ENCODE results near the gene UROC1. TPM values are rescaled to one million over a fixed set of nuclear protein-coding genes. Genes with fewer than 3 reads are reported as not detected.

Gene UROC1
- total RNA-seq, 1 experiment from 2014 or later: not detected

- no peak overlapping the region for H3K27ac ChIP-seq (ENCODE audit: low read depth, low read length)
- H3K27me3 ChIP-seq (ENCODE audit: insufficient read depth, low read length): no peaks in the 10 kb centered on the region
- no peaks in the 10 kb centered on the region for H4K20me1 ChIP-seq (ENCODE audit: insufficient read depth)
- no peak overlapping the region for H3K4me3 ChIP-seq (replicated peaks in 1 of 2; ENCODE audit: low read depth in 1 of 2, low read length in 2 of 2)
- no peaks in the 10 kb centered on the region for H3K36me3 ChIP-seq (ENCODE audit: control insufficient read depth in 1 of 2, insufficient read depth in 2 of 2, low read length in 2 of 2)
- no peak overlapping the region for H3K9ac ChIP-seq (ENCODE audit: low read length)
- ATAC-seq (no peak), DNase-seq (ENCODE audit: low read depth, low spot score) (no peak)
- intact Hi-C loops (cut with micrococcal nuclease): no loop called here
- no peaks in the 10 kb centered on the region for H3K4me1 ChIP-seq (ENCODE audit: control insufficient read depth in 1 of 2, insufficient read depth in 2 of 2, low read length in 2 of 2)
- H3K9me2 ChIP-seq (ENCODE audit: insufficient read depth): no peaks in the 10 kb centered on the region
- H3K4me2 ChIP-seq (ENCODE audit: low read length): no peak overlapping the region
- ChIA-PET RAD21 (ENCODE audit: low non-redundant PET in 1 of 2, low total read pairs in 2 of 2, uncharacterized antibody in 2 of 2, unreplicated experiment in 2 of 2) (no interaction called here), CTCF (no interaction called here), POLR2A (no interaction called here)
- no peaks in the 10 kb centered on the region for H3K79me2 ChIP-seq (ENCODE audit: insufficient read depth, low read length)
- TF ChIP-seq EGR1 (IDR thresholded peaks at IDR 0.05; ENCODE audit: low read depth): no peak
- no peak for TF ChIP-seq CTCF (IDR thresholded peaks at IDR 0.05 in 2 of 3, conservative IDR thresholded peaks at IDR 0.05 in 1 of 3; ENCODE audit: borderline replicate concordance in 1 of 3, insufficient read depth in 1 of 3, low read depth in 2 of 3, low read length in 2 of 3)
- no peak for TF ChIP-seq POLR2A (IDR thresholded peaks at IDR 0.05; ENCODE audit: borderline replicate concordance, extremely low read depth, insufficient read depth, insufficient read length)
- no peak for TF ChIP-seq RAD21 (IDR thresholded peaks at IDR 0.05; ENCODE audit: low read depth)
- no peak for TF ChIP-seq YY1 (IDR thresholded peaks at IDR 0.05; ENCODE audit: extremely low read depth, insufficient replicate concordance, low read depth, low read length)
- no peak for TF ChIP-seq CEBPB (IDR thresholded peaks at IDR 0.05; ENCODE audit: low read depth)
- no peak for TF ChIP-seq JUND (IDR thresholded peaks at IDR 0.05)
- TF ChIP-seq ATF3 (IDR thresholded peaks at IDR 0.05): no peak
- TF ChIP-seq SRF (IDR thresholded peaks at IDR 0.05; ENCODE audit: low read depth): no peak
- no peak for TF ChIP-seq SIN3A (IDR thresholded peaks at IDR 0.05; ENCODE audit: low read depth)
- no peak for TF ChIP-seq ZBTB33 (IDR thresholded peaks at IDR 0.05; ENCODE audit: extremely low read depth, insufficient replicate concordance, low read length)
- TF ChIP-seq CBX3 (IDR thresholded peaks at IDR 0.05; ENCODE audit: low read depth): no peak
- TF ChIP-seq FOSL1 (IDR thresholded peaks at IDR 0.05; ENCODE audit: low read depth): no peak
- TF ChIP-seq POLR2AphosphoS5 (IDR thresholded peaks at IDR 0.05; ENCODE audit: low read depth, low read length): no peak
- TF ChIP-seq ZFX (IDR thresholded peaks at IDR 0.05): no peak
- TF ChIP-seq MAX (IDR thresholded peaks at IDR 0.05): no peak
- no peak for TF ChIP-seq EZH2 (IDR thresholded peaks at IDR 0.05)
- TF ChIP-seq ELF1 (IDR thresholded peaks at IDR 0.05; ENCODE audit: borderline replicate concordance, low read depth): no peak
- no peak for TF ChIP-seq TCF7L2 (IDR thresholded peaks at IDR 0.05; ENCODE audit: borderline replicate concordance, extremely low read depth, insufficient read depth, insufficient read length)
- TF ChIP-seq EZH2phosphoT487 (IDR thresholded peaks at IDR 0.05; ENCODE audit: borderline replicate concordance): no peak
- H2AFZ ChIP-seq (ENCODE audit: low read depth, low read length, poor library complexity, severe bottlenecking): no peak overlapping the region
- H3K9me3 ChIP-seq (ENCODE audit: control insufficient read depth in 1 of 2, insufficient read depth in 1 of 2, low read depth in 1 of 2, low read length in 2 of 2): no peaks in the 10 kb centered on the region
- no TSS peak for BruUV-seq (replicated peaks)
These were observed 38.4 kb upstream of the UROC1 start for GRCh38 chr3:126555795-126556636.

Data from HCT116 (cell line).